Midbrain (tissue), 1 donor: ENCODE data around the gene RCAN3.
"Not testable (repeated sequence)": the region's sequence is repeated elsewhere in the genome, so short reads cannot be mapped to it uniquely, and the experiment has no call there.

ENCODE experiments used
- DNase-seq: peaks from one replicate; lab custom pipeline; 2025; lab: John Stamatoyannopoulos, UW

RCAN3 gene

DNA sequence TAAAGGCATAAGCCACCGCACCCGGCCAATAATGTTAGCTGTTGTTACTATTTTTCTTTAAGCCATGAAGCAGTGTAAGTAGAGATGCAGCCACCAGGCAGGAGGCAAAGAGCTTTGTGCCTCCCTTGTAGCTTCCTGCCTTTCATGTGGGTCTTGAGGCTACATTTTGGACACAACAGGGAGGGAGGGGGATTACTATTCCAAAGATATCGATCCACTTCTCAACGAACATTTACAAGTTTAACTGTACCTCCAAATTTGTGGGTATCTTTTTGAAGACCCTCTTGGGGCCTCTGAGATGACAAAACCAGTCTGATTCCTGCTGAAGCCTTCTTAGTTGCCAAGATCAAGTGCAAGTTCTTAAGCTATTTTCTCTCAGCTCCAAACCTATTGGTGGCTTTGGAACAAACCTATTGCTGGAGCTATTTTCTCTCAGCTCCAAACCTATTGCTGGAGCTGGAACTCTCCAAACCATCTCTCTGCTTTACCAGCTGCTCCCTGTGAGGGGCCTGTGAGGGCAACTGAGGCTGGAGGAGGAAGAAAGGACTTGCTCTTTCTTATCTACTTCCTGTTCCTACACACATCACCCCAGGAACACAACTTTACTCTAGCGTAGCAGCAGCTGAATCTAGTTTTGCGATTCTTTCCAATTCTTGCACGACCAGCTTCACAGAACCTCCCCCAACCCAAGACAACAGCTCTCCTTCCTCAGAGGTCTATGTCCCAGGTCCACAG lies 16.1 kb upstream of the RCAN3 start:
- DNase-seq = no peak

GRCh38 chr1:24487455-24487854 lies 15.2 kb upstream of the RCAN3 start:
- no peak for DNase-seq

- DNase-seq = not testable (repeated sequence)
These were observed 14.5 kb upstream of the RCAN3 start for GRCh38 chr1:24488159-24488558.

DNA sequence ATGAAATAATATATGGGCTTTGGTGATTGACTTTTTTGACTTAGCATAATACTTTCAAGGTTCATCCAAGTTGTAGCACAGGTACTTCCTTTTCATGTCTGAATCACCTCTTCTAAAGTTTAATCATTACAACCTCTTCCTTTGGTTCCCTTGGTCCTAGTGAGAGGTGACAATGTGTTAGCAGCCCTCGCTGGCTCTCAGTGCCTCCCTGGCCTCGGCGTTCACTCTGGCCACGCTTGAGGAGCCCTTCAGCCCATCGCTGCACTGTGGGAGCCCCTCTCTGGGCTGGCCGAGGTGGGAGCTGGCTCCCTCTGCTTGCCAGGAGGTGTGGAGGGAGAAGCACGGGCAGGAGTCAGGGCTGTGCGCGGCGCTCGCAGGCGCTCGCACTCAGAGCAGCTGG lies 13.0 kb upstream of the RCAN3 start:
- no peak for DNase-seq

DNA sequence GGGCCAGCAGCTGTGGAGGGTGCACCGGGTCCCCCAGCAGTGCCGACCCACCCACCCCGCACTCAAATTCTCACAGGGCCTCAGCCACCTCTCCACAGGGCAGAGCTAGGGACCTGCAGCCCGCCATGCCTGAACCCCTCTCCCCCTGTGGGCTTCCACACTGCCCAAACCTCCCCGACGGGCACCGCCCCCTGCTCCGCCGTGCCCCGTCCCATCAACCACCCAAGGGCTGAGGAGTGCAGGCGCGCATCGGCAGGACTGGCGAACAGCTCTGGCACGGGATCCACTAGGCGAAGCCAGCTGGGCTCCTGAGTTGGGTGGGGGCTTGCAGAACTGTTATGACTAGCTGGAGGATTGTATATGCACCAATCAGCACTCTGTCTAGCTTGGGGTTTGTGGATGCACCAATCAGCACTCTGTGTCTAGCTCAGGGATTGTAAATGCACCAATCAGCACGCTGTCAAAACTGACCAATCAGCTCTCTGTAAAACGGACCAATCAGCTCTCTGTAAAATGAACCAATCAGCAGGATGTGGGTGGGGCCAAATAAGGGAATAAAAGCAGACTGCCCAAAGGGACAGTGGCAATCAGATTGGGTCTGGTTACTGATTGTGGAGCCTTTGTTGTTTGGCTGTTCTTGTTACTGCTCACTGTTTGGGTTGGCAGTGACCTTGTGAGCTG lies 12.4 kb upstream of the RCAN3 start:
- DNase-seq = no peak

DNA sequence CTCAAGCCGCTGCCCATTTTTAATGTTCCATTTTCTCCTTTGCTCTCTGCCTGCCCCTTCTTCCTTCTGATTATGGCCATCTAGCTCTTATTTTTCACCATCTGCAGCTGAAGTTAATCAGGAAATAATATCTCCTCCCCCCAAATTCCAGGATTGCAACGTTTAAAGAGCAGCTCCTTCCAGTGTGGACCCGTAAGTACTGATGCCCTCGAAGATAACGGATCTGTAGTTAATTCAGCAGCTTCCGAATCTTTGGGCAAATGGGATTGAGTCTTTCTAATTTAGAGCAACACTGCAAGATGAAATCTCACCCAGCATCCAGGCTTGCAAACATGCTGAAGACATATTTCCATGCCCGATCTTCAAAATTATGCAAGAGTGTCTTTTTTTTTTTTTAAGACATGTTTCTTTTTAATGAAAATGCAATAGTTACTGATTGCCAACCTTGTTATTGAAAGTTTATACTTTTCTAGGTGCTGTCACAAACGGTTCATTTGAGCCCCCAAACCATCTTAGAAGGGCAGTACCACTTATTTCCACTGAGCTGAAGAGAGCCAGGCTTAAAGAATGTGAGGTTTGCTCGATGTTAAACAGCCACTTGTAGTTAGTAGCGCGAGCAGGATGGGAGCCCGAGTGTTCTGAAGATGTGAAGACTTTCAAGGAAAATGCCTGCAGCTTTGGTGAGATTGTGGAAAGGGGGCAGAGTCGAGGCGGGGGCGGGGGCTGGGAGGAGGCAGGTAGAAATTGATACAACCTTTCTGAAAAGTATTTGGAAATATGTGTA lies 10.9 kb upstream of the RCAN3 start:
- no peak for DNase-seq

GRCh38 chr1:24492935-24493334 lies 9.7 kb upstream of the RCAN3 start:
- DNase-seq = not testable (repeated sequence)

- no peak for DNase-seq
These were observed 8.9 kb upstream of the RCAN3 start for GRCh38 chr1:24493785-24494184.

- no peak for DNase-seq
These were observed 4.0 kb upstream of the RCAN3 start for GRCh38 chr1:24498589-24498988.

- DNase-seq = no peak
These were observed 2.1 kb upstream of the RCAN3 start for GRCh38 chr1:24500448-24501048.

DNA sequence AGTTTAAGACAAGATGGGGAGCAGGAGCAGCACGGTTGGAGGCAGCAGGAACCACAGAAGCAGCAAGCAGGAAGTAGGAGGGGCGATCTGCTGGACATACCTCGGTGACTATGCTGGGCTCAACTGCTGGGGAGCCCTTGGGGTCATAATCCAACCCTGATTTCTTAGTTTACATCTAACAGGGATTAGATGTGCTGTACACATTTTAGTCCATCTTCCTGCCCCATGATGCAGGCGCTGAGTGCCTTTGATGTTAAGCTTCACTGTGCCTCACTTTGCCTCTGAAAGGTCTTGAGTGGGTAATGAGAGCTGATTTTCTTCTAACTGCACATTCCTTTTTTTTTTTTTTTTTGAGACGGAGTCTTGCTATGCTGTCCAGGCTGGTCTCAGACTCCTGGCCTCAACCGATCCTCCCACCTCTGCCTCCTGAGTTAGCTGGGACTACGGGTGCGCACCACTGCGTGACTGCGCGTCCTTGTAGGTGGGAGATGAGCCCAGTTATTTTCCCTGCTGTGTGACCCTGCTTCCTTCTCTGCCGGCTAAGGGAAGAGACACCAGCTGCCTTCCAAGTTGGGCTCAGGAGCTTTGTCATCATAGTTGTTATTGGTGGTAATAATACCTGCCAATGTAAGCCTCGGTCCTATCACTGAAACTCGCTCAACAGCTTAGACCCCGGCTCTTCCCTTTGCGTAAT lies 1.1 kb upstream of the RCAN3 start:
- DNase-seq = no peak

DNA sequence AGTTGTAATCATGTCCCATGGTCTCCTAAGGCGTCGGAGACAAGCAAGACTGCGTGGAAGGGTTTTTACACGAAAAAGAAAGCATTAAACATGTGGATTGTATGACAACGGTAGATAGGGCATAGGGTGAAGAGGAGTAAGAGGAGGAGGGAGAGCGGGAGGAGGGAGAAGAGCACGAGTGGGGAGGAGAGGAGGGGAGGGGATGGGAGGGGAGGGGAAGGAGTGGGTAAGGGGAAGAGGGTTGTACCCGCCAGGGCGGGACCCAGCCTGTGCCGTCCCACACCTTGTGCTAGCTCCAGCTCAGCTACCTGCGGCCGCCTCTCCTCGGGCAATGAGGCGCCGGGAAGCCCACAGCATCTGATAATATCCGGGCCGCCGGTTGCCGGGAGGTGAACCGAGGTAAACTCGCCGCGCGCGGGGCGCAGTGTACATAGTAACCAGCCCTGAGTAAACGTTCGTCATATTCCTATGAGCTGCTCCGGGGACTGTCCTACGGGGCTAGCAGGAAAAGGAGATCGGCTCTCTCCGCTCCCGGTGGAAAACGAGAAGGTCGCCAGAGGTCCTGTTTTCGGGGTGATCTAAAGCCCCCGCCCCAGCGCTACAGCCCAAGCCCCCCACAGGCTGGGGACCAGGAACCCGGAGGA lies 449 bp upstream of the RCAN3 start:
- DNase-seq = no peak

DNA sequence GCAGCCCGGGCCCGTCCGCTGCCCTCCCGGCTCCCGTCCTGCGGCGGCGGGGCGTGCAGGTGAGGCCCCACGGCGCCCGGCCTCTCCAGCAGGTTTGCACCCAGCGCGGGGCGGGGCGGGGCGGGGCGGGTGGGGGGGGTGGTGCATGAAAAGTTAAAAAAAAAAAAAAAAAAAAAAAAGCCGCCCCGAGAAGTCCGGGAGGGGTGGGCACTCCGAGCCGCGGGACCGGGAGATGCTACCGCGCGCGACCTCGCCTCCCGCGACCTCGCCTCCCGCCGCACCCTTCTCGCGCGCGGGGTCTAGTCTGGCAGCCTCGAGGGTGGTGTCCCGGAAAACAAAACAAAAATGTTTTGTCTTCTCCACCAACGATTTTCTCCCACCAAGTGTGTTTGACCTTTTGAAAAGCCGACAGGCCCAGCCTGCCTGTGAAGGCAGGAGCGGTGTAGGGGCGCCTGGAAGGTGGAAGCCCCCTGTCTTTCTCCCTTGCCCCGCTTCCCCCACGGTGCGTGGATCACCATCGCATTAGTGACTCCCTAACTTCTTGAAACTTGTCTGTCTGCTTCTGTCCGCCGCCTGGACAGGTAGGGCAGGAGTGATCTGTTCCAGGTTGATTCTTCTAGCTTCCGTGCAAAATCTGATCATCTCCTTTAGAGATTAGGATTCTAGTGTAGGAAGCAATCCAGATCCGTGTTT lies 569 bp downstream of the RCAN3 start:
- DNase-seq = no peak

- DNase-seq = no peak
These were observed 1.4 kb downstream of the RCAN3 start for GRCh38 chr1:24503870-24504523.

DNA sequence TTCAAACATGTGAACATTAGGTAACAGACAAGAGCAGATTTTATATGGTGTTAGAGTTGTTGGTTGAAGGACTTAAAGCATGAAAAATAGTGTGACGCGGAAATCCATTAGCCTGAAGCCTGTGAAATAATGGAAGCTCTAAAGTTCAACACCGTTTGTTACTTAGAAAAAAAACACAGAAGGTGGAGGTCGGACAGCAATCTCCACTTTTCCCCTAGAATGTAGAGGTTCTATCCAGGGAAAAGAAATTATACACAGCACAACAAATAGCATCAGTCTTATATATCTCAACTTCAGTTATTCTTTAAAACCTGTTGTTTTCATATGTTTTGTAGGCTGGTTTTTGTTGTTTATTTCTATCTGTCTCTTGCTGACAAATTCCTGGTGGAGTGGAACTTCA lies 1.9 kb downstream of the RCAN3 start:
- no peak for DNase-seq

- peak; percentile 7 for DNase-seq
These were observed 3.2 kb downstream of the RCAN3 start for GRCh38 chr1:24505816-24506215.

GRCh38 chr1:24506691-24507381 lies 4.2 kb downstream of the RCAN3 start:
- no peak for DNase-seq

GRCh38 chr1:24507405-24507804 lies 4.8 kb downstream of the RCAN3 start:
- DNase-seq = no peak

GRCh38 chr1:24508911-24509310 lies 6.3 kb downstream of the RCAN3 start:
- DNase-seq = no peak

DNA sequence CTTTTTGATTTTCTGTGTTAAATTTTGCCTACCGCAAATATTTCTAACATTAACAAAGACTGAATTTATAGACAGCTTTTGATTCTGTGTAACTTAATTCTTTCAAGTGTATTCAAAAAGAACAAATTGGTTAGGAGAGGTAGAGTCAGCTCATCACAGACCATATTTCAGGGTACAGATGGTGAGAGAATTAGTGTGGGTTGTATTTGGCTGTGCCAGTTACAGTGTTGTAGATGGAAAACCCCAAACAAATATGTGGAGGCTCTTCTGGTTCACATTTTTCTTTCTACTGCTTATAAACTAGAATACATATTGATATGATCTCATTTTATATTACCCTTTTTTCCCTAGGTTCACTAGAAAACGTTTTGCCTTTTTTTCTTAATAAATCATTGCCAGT lies 11.1 kb downstream of the RCAN3 start:
- no peak for DNase-seq
